GM10847 (cell line): ENCODE measurements around the gene LINGO1.

ENCODE experiments used
- POLR2A ChIP-seq: IDR thresholded peaks from 2 replicates; pipeline ENCODE4 v1.6.1; 2011; ENCODE audit not compliant: insufficient read length; ENCODE audit errors: extremely low read depth

The LINGO1 gene

GRCh38 chr15:77565378-77565915, 67.3 kb downstream of the LINGO1 start:
- TF ChIP-seq POLR2A = no peak

GRCh38 chr15:77564938-77565337, 67.8 kb downstream of the LINGO1 start:
- TF ChIP-seq POLR2A = no peak

- no peak for TF ChIP-seq POLR2A
Observed at GRCh38 chr15:77564341-77564740, 68.4 kb downstream of the LINGO1 start.

GRCh38 chr15:77563623-77564156, 69.0 kb downstream of the LINGO1 start:
- TF ChIP-seq POLR2A = no peak
